ENCODE results near the gene PJA2. TPM values are rescaled to one million over a fixed set of nuclear protein-coding genes. Genes with fewer than 3 reads are reported as not detected.

The PJA2 gene
- total RNA-seq, 1 experiment from 2014 or later: 8.6 TPM

- DNase-seq (ENCODE audit: low spot score): peak; percentile 81
Measured at GRCh38 chr5:109410389-109411148, 795 bp upstream of the PJA2 start.

GRCh38 chr5:109408991-109409843 is 557 bp downstream of the PJA2 start:
- peak; percentile 71 for DNase-seq (ENCODE audit: low spot score)

- no peak for DNase-seq (ENCODE audit: low spot score)
Measured at GRCh38 chr5:109407913-109408312, 1.9 kb downstream of the PJA2 start.

- no peak for DNase-seq (ENCODE audit: low spot score)
Measured at GRCh38 chr5:109406719-109407118, 3.1 kb downstream of the PJA2 start.

GRCh38 chr5:109404428-109404960 is 5.3 kb downstream of the PJA2 start:
- DNase-seq (ENCODE audit: low spot score): no peak

GRCh38 chr5:109403469-109403868 is 6.3 kb downstream of the PJA2 start:
- no peak for DNase-seq (ENCODE audit: low spot score)

GRCh38 chr5:109399092-109399759 is 10.5 kb downstream of the PJA2 start:
- DNase-seq (ENCODE audit: low spot score): no peak

- no peak for DNase-seq (ENCODE audit: low spot score)
Measured at GRCh38 chr5:109396965-109397364, 12.8 kb downstream of the PJA2 start.

- no peak for DNase-seq (ENCODE audit: low spot score)
Measured at GRCh38 chr5:109394806-109395205, 15.0 kb downstream of the PJA2 start.

- DNase-seq (ENCODE audit: low spot score): no peak
Measured at GRCh38 chr5:109390188-109390587, 19.6 kb downstream of the PJA2 start.

GRCh38 chr5:109388407-109388806 is 21.4 kb downstream of the PJA2 start:
- DNase-seq (ENCODE audit: low spot score): no peak

- no peak for DNase-seq (ENCODE audit: low spot score)
Measured at GRCh38 chr5:109387408-109387974, 22.3 kb downstream of the PJA2 start.

- no peak for DNase-seq (ENCODE audit: low spot score)
Measured at GRCh38 chr5:109378095-109378494, 31.7 kb downstream of the PJA2 start.

- no peak for DNase-seq (ENCODE audit: low spot score)
Measured at GRCh38 chr5:109374625-109375024, 35.1 kb downstream of the PJA2 start.

- DNase-seq (ENCODE audit: low spot score): no peak
Measured at GRCh38 chr5:109373932-109374331, 35.8 kb downstream of the PJA2 start.

- no peak for DNase-seq (ENCODE audit: low spot score)
Measured at GRCh38 chr5:109370343-109370742, 39.4 kb downstream of the PJA2 start.

- no peak for DNase-seq (ENCODE audit: low spot score)
Measured at GRCh38 chr5:109365653-109366052, 44.1 kb downstream of the PJA2 start.

GRCh38 chr5:109364977-109365376 is 44.8 kb downstream of the PJA2 start:
- DNase-seq (ENCODE audit: low spot score): no peak

GRCh38 chr5:109359642-109360041 is 50.1 kb downstream of the PJA2 start:
- DNase-seq (ENCODE audit: low spot score): no peak

- no peak for DNase-seq (ENCODE audit: low spot score)
Measured at GRCh38 chr5:109357807-109358206, 52.0 kb downstream of the PJA2 start.

GRCh38 chr5:109354761-109355160 is 55.0 kb downstream of the PJA2 start:
- DNase-seq (ENCODE audit: low spot score): no peak

Data from HT-29 (cell line).